HUES6 (cell line): ENCODE results near the gene SLC16A7.

ENCODE experiments used
- H3K27ac ChIP-seq: 2 replicates; pipeline ENCODE4 v1.7.0; 2013; ENCODE audit warnings: low read depth, mild to moderate bottlenecking, low read length, inconsistent platforms
- H3K27me3 ChIP-seq: 2 replicates; pipeline ENCODE4 v1.6.1; 2013; ENCODE audit warnings: low read length; ENCODE audit not compliant: control insufficient read depth, insufficient read depth
- H3K36me3 ChIP-seq: 2 replicates; pipeline ENCODE4 v1.6.1; 2013; ENCODE audit warnings: low read length; ENCODE audit not compliant: control insufficient read depth, insufficient read depth
- H3K4me1 ChIP-seq: 2 replicates; pipeline ENCODE4 v1.6.1; 2013; ENCODE audit warnings: low read length; ENCODE audit not compliant: control insufficient read depth, insufficient read depth
- H3K4me3 ChIP-seq: 2 replicates; pipeline ENCODE4 v1.5.1; 2013; ENCODE audit warnings: low read depth, low read length
- H3K9ac ChIP-seq: one replicate; pipeline ENCODE4 v1.6.1; 2013; ENCODE audit warnings: mild to moderate bottlenecking, low read length
- H3K9me3 ChIP-seq: 2 replicates; pipeline ENCODE4 v1.6.1; 2013; ENCODE audit warnings: low read depth, low read length; ENCODE audit not compliant: control insufficient read depth, insufficient read depth

Gene SLC16A7

GRCh38 chr12:59624732-59625460 is 29.1 kb downstream of the SLC16A7 start:
- Histone ChIP-seq H3K9ac (no peak overlapping the region), H3K27me3 (no peaks in the 10 kb centered on the region), H3K4me1 (no peaks in the 10 kb centered on the region; the same call in 1 of the 2 replicates), H3K4me3 (no peak overlapping the region), H3K9me3 (no peaks in the 10 kb centered on the region), H3K27ac (no peak overlapping the region), H3K36me3 (no peaks in the 10 kb centered on the region)

- Histone ChIP-seq H3K9ac (no peak overlapping the region), H3K4me1 (no peaks in the 10 kb centered on the region; the same call in 1 of the 2 replicates), H3K4me3 (no peak overlapping the region), H3K27me3 (no peaks in the 10 kb centered on the region), H3K27ac (no peak overlapping the region), H3K36me3 (no peaks in the 10 kb centered on the region), H3K9me3 (no peaks in the 10 kb centered on the region)
These were observed 30.6 kb downstream of the SLC16A7 start for GRCh38 chr12:59626382-59626781.

- no peaks in the 10 kb centered on the region for H3K9me3 ChIP-seq
- no peak overlapping the region for H3K9ac ChIP-seq
- H3K36me3 ChIP-seq, result no peaks in the 10 kb centered on the region
- H3K27me3 ChIP-seq, result no peaks in the 10 kb centered on the region
- H3K27ac ChIP-seq, result no peak overlapping the region
- H3K4me1 ChIP-seq, result no peaks in the 10 kb centered on the region; the same call in 1 of the 2 replicates
- no peak overlapping the region for H3K4me3 ChIP-seq
These were observed 31.8 kb downstream of the SLC16A7 start for GRCh38 chr12:59627582-59627981.

- Histone ChIP-seq H3K36me3 (no peaks in the 10 kb centered on the region), H3K4me1 (no peaks in the 10 kb centered on the region; the same call in 1 of the 2 replicates), H3K9ac (no peak overlapping the region), H3K9me3 (no peaks in the 10 kb centered on the region), H3K27me3 (no peaks in the 10 kb centered on the region), H3K4me3 (no peak overlapping the region), H3K27ac (no peak overlapping the region)
These were observed 34.1 kb downstream of the SLC16A7 start for GRCh38 chr12:59629890-59630289.

- Histone ChIP-seq H3K4me1 (no peaks in the 10 kb centered on the region), H3K4me3 (no peak overlapping the region), H3K36me3 (no peaks in the 10 kb centered on the region), H3K27ac (no peak overlapping the region), H3K9me3 (no peaks in the 10 kb centered on the region), H3K9ac (no peak overlapping the region), H3K27me3 (no peaks in the 10 kb centered on the region)
These were observed 36.6 kb downstream of the SLC16A7 start for GRCh38 chr12:59632408-59632807.

- H3K27me3 ChIP-seq, result no peaks in the 10 kb centered on the region
- H3K4me1 ChIP-seq, result no peaks in the 10 kb centered on the region
- H3K27ac ChIP-seq, result no peak overlapping the region
- H3K4me3 ChIP-seq, result no peak overlapping the region
- no peak overlapping the region for H3K9ac ChIP-seq
- no peaks in the 10 kb centered on the region for H3K9me3 ChIP-seq
- H3K36me3 ChIP-seq, result no peaks in the 10 kb centered on the region
These were observed 38.4 kb downstream of the SLC16A7 start for GRCh38 chr12:59634254-59634653.

GRCh38 chr12:59636945-59637691 is 41.3 kb downstream of the SLC16A7 start:
- Histone ChIP-seq H3K9me3 (no peaks in the 10 kb centered on the region), H3K4me1 (0 out of 2 replicates have a peak, but pooled peaks cover 7% of the 10 kb centered on the region), H3K27ac (no peak overlapping the region), H3K4me3 (no peak overlapping the region), H3K9ac (no peak overlapping the region), H3K27me3 (no peaks in the 10 kb centered on the region), H3K36me3 (no peaks in the 10 kb centered on the region)

GRCh38 chr12:59637692-59638070 is 41.9 kb downstream of the SLC16A7 start:
- Histone ChIP-seq H3K9ac (no peak overlapping the region), H3K36me3 (no peaks in the 10 kb centered on the region), H3K4me3 (no peak overlapping the region), H3K27me3 (no peaks in the 10 kb centered on the region), H3K27ac (no peak overlapping the region), H3K9me3 (no peaks in the 10 kb centered on the region), H3K4me1 (0 out of 2 replicates have a peak, but pooled peaks cover 7% of the 10 kb centered on the region)

- Histone ChIP-seq H3K9me3 (peaks cover 8% of the 10 kb centered on the region; the same call in 1 of the 2 replicates), H3K36me3 (no peaks in the 10 kb centered on the region), H3K27ac (no peak overlapping the region), H3K4me1 (0 out of 2 replicates have a peak, but pooled peaks cover 7% of the 10 kb centered on the region), H3K9ac (no peak overlapping the region), H3K4me3 (no peak overlapping the region), H3K27me3 (no peaks in the 10 kb centered on the region)
These were observed 47.7 kb downstream of the SLC16A7 start for GRCh38 chr12:59643550-59643949.

- H3K4me3 ChIP-seq, result no peak overlapping the region
- peaks cover 8% of the 10 kb centered on the region; the same call in 1 of the 2 replicates for H3K9me3 ChIP-seq
- H3K9ac ChIP-seq, result no peak overlapping the region
- H3K4me1 ChIP-seq, result no peaks in the 10 kb centered on the region
- no peak overlapping the region for H3K27ac ChIP-seq
- no peaks in the 10 kb centered on the region for H3K27me3 ChIP-seq
- H3K36me3 ChIP-seq, result no peaks in the 10 kb centered on the region
These were observed 49.4 kb downstream of the SLC16A7 start for GRCh38 chr12:59645242-59645641.

- Histone ChIP-seq H3K27me3 (no peaks in the 10 kb centered on the region), H3K4me1 (no peaks in the 10 kb centered on the region), H3K27ac (no peak overlapping the region), H3K4me3 (no peak overlapping the region), H3K36me3 (no peaks in the 10 kb centered on the region), H3K9me3 (peaks cover 8% of the 10 kb centered on the region; the same call in 1 of the 2 replicates), H3K9ac (no peak overlapping the region)
These were observed 50.8 kb downstream of the SLC16A7 start for GRCh38 chr12:59646636-59647035.
